ENCODE data around the gene SDK1.

DNA sequence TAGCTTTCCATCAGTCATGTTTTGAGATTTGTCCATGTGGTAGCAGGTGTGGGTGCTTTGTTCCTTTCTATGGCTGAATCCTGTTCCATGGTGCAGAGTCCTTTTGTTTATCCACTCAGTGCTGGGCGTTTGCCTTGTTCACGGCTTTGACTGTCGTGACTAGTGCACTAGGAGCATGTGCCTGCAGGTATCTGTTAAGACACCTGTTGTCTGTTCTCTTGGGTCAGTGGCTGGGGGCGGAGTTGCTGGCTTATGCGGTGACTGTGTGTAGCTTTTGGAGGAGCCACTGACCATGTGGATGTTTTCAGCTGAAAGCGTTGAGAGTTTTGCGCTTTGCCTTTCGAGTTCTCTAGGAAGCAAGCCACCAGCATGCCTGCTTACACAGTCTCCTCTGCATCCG is 807.9 kb downstream of the SDK1 start:
- TF ChIP-seq, protein P1, sequence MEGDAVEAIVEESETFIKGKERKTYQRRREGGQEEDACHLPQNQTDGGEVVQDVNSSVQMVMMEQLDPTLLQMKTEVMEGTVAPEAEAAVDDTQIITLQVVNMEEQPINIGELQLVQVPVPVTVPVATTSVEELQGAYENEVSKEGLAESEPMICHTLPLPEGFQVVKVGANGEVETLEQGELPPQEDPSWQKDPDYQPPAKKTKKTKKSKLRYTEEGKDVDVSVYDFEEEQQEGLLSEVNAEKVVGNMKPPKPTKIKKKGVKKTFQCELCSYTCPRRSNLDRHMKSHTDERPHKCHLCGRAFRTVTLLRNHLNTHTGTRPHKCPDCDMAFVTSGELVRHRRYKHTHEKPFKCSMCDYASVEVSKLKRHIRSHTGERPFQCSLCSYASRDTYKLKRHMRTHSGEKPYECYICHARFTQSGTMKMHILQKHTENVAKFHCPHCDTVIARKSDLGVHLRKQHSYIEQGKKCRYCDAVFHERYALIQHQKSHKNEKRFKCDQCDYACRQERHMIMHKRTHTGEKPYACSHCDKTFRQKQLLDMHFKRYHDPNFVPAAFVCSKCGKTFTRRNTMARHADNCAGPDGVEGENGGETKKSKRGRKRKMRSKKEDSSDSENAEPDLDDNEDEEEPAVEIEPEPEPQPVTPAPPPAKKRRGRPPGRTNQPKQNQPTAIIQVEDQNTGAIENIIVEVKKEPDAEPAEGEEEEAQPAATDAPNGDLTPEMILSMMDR (IDR thresholded peaks at IDR 0.05; ENCODE audit: extremely low read depth in 1 of 2, insufficient read depth in 1 of 2, low read depth in 1 of 2, low read length in 2 of 2) = no peak
- TF ChIP-seq POLR2AphosphoS5 (IDR thresholded peaks at IDR 0.05; ENCODE audit: insufficient read depth, low read depth, low read length) (no peak), POLR2A (IDR thresholded peaks at IDR 0.05; ENCODE audit: low read depth, low read length) (no peak), EZH2 (IDR thresholded peaks at IDR 0.05; ENCODE audit: borderline replicate concordance, low read depth, low read length, severe bottlenecking) (no peak), MYC (IDR thresholded peaks at IDR 0.05; ENCODE audit: low read depth, low read length) (no peak), FOS (IDR thresholded peaks at IDR 0.05; ENCODE audit: borderline replicate concordance, insufficient read depth, low read length) (no peak), GATA2 (IDR thresholded peaks at IDR 0.05; ENCODE audit: insufficient read depth, insufficient read length, low read depth, low read length) (no peak), JUN (IDR thresholded peaks at IDR 0.05; ENCODE audit: borderline replicate concordance, insufficient read depth, insufficient read length, low read depth) (no peak)
- TF ChIP-seq, protein P2, sequence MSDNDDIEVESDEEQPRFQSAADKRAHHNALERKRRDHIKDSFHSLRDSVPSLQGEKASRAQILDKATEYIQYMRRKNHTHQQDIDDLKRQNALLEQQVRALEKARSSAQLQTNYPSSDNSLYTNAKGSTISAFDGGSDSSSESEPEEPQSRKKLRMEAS (IDR thresholded peaks at IDR 0.05; ENCODE audit: insufficient read depth, insufficient read length) = no peak

All from endothelial cell of umbilical vein (primary cell).